Dendritic cell treated with granulocyte-macrophage colony-stimulating factor and Interleukin-4, amounts not matched to agents 40 ng/mL and 50 ng/mL, for 4 days (primary cell): ENCODE results near the gene DOK4.

Experiments
- H3K27ac Mint-ChIP-seq: one replicate; pipeline ENCODE4 v1.8.0; 2022; ENCODE audit warnings: mild to moderate bottlenecking, mixed read lengths
- H3K27me3 Mint-ChIP-seq: one replicate; pipeline ENCODE4 v1.8.0; 2022; ENCODE audit warnings: mild to moderate bottlenecking, mixed read lengths
- H3K36me3 Mint-ChIP-seq: one replicate; pipeline ENCODE4 v1.8.0; 2022; ENCODE audit warnings: low read depth, mixed read lengths
- H3K4me1 Mint-ChIP-seq: one replicate; pipeline ENCODE4 v1.8.0; 2022; ENCODE audit warnings: low read depth, mixed read lengths
- H3K4me3 Mint-ChIP-seq: one replicate; pipeline ENCODE4 v1.8.0; 2022; ENCODE audit warnings: mild to moderate bottlenecking, moderate library complexity, mixed read lengths
- H3K9me3 Mint-ChIP-seq: one replicate; pipeline ENCODE4 v1.8.0; 2022; ENCODE audit warnings: mixed read lengths
- intact Hi-C: fragments of 100-400 bp; cut with micrococcal nuclease; formaldehyde crosslinking; loops from one replicate; pipeline ENCODE4 v1.15.0; 2022

DOK4 gene

GRCh38 chr16:57482845-57483545 lies 3.3 kb downstream of the DOK4 start:
- Mint-ChIP-seq H3K36me3 (no peaks in the 10 kb centered on the region), H3K27ac (no peak overlapping the region), H3K4me3 (no peak overlapping the region), H3K9me3 (no peaks in the 10 kb centered on the region), H3K27me3 (peaks cover 72% of the 10 kb centered on the region), H3K4me1 (peaks cover 31% of the 10 kb centered on the region)
- intact Hi-C loops, result no loop called here

GRCh38 chr16:57481421-57481820 lies 4.9 kb downstream of the DOK4 start:
- Mint-ChIP-seq H3K27ac (no peak overlapping the region), H3K4me1 (peaks cover 25% of the 10 kb centered on the region), H3K4me3 (no peak overlapping the region), H3K36me3 (no peaks in the 10 kb centered on the region), H3K9me3 (no peaks in the 10 kb centered on the region), H3K27me3 (peaks cover 79% of the 10 kb centered on the region)
- intact Hi-C loops, result no loop called here

DNA sequence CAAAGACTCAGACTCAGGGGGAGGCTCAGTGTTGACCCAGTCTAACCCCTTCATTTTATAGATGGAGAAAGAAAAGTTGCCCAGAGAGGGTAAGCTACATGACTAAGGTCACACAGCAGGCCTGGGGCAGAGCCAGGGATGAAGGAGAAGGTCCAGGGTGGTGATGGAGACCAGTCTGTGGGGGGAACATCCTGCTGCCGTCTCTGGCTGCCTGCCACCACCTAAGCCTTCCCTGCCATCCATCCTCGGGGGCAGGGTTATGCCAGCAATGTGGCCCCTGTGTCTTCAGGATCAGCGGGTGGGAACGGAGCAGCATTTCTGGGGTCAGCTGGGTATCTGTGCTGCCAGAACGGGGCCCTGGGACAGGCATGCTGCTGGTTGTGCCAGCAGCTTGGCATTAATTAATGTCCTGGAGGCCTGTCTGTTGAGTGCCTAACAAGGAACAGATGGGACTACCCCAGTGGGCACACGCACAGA lies 5.5 kb downstream of the DOK4 start:
- Mint-ChIP-seq H3K4me3 (no peak overlapping the region), H3K9me3 (no peaks in the 10 kb centered on the region), H3K27me3 (peaks cover 83% of the 10 kb centered on the region), H3K27ac (no peak overlapping the region), H3K36me3 (no peaks in the 10 kb centered on the region), H3K4me1 (peaks cover 24% of the 10 kb centered on the region)
- intact Hi-C loops, result no loop called here

DNA sequence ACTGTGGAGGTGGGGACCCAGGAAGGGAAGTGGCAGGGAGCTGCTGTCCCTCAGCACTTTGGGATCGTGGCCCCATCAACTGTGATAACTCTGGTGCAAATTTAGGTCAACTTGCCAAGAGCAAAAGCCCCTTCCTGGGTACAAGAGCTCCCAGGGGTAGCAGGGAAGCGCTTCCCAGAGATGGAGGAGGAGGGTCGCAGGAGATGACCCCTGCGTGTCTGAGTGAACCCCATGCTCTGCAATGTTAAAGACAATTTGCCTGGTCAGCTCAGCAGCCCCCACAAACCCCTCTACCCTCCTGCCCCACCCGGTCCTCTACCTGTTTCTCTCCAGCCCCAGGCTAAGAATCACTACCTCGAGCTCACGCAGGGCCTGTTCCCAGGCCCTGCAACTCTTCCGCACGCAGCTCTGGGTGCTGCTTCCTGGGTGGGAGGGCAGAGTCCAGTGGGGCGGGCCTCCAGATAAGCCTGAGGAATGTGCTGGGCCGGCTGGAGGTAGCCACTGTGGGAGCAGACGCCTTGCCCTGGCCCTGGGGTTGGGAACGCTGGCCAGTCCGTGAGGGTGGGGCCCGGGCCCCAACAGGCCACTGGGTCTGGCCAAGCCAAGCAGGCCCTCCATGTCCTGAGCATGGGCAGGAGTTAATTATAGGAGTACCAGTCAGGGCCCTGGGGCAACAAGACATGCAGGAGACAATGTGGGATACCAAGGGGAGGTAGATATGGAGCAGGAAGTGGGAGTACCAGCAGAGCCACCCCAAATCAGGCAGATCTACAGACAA lies 6.1 kb downstream of the DOK4 start:
- Mint-ChIP-seq H3K27me3 (peaks cover 82% of the 10 kb centered on the region), H3K4me3 (no peak overlapping the region), H3K9me3 (no peaks in the 10 kb centered on the region), H3K4me1 (peaks cover 21% of the 10 kb centered on the region), H3K27ac (no peak overlapping the region), H3K36me3 (no peaks in the 10 kb centered on the region)
- intact Hi-C loops, result no loop called here

- peak overlapping the region; percentile 4 for H3K4me3 Mint-ChIP-seq
- peaks cover 20% of the 10 kb centered on the region for H3K4me1 Mint-ChIP-seq
- intact Hi-C loops, result no loop called here
- no peak overlapping the region for H3K27ac Mint-ChIP-seq
- H3K9me3 Mint-ChIP-seq, result no peaks in the 10 kb centered on the region
- peaks cover 80% of the 10 kb centered on the region for H3K27me3 Mint-ChIP-seq
- no peaks in the 10 kb centered on the region for H3K36me3 Mint-ChIP-seq
These were observed 6.9 kb downstream of the DOK4 start for GRCh38 chr16:57479205-57479975.

DNA sequence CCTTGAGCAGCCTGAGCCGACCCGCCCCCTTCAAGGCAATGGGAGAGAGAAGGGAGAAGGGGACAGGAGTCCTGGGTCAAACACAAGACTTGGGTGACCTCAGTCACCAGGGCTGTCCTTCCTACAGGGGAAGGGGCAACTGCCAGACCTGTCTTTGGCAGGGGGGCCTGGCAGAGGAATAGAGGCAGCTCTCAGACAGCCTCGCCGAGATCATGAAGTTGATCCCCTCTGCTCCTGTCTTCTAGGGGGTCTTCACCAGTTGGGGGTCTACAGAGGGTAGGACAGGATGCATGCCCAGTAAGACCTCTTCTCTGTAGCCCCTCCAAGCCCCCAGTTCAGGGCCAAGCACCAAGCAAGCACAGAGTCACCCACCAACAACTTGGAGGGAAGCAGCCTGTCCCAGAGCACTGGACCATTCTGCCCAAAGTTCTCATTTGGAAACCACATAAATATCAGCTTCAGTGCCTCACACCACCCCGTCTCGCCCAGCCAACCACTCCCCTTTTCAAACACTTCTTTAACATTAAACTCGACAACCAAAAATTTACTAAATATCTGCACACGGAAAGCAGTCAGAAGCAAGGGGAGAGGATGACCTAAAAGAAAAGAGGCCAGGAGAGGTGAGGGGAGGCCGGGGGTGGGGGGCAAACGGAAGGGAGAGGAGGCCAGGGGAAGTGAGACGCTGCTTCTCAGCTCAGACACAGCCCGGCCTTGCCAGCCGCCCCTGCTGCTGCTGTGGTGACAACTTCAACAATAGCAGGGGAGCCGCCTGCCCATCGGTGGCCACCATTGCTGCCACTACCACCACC lies 7.7 kb downstream of the DOK4 start:
- Mint-ChIP-seq H3K4me3 (no peak overlapping the region), H3K27me3 (peaks cover 74% of the 10 kb centered on the region), H3K27ac (no peak overlapping the region), H3K4me1 (peaks cover 20% of the 10 kb centered on the region), H3K36me3 (no peaks in the 10 kb centered on the region), H3K9me3 (no peaks in the 10 kb centered on the region)
- intact Hi-C loops, result no loop called here

DNA sequence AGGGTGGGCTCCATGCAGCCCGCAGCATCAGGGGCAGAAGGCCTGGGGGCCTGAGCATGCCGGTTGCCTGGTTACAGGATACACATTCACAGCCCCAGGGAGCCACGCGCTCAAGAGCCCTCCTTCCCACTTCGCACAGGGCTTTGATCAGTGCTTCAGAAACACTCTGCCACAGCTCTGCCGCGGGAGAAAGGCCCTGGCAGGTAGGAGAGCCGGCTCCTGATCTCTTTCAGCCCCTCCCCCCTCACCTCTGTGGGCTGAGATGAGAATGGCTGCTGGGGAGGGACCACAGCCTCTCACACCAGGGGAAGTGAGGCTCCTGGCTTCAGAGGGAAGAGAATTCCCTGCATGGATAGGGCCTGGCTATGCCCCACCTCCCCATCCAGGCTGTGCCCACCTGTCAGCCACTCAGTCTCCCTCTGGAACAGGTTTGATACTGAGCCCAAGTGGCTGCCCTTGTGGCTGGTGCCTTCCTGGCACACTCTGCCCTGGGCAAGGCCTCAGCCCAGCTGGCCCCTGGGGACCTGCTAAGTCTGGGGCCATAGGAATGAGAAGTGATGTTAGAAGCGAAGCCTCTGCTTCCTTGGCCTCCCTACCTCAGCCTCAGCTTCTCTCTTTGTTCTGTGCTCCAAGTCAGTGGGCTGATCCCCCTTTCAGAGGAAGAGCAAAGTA lies 8.6 kb downstream of the DOK4 start:
- no peaks in the 10 kb centered on the region for H3K9me3 Mint-ChIP-seq
- no peak overlapping the region for H3K27ac Mint-ChIP-seq
- no peak overlapping the region for H3K4me3 Mint-ChIP-seq
- peaks cover 24% of the 10 kb centered on the region for H3K4me1 Mint-ChIP-seq
- H3K36me3 Mint-ChIP-seq, result no peaks in the 10 kb centered on the region
- peaks cover 74% of the 10 kb centered on the region for H3K27me3 Mint-ChIP-seq
- intact Hi-C loops, result no loop called here

DNA sequence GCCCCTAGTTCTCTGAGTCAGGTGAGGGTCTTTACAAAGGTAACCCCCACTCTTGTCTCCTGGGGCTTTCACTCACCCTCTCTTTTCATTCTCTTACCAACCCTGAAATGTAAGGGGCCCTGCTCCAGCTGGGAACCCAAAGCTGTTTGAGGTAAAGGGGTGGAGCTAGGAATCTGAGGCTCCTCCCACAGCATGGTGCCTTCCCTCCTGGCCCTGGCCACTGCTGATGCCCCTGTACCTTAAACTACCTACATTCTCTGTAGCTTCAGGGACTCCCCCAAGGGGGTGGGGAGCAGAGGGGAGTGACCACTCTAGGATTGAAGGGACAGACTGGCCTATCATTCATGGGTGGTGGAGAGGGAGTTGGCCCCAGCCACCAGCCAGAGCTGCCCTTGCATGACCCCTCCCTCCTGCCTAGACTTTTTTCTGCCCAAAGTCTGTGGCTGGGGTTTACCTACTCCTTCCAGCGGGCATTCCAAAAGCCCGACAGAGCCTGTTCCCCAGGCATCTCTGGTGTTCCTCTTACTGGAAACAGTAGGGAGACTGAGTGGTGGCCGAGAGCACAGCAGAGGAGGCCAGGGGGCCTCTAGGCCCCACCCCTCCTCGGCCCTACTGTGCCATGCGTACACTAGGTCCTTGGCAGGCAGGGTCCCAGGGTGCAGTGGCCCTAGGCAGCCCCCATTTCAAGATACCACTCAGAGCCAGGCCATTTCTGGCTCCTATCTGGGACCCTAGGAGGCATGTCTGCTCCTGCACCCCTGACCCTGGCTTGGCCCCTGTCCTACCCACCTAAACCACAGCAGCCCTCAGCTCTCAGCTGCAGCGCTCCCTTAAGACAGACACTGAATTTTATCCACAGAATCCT lies 9.5 kb downstream of the DOK4 start:
- peaks cover 8% of the 10 kb centered on the region for H3K36me3 Mint-ChIP-seq
- no peak overlapping the region for H3K27ac Mint-ChIP-seq
- H3K4me1 Mint-ChIP-seq, result peaks cover 33% of the 10 kb centered on the region
- H3K9me3 Mint-ChIP-seq, result no peaks in the 10 kb centered on the region
- intact Hi-C loops, result no loop called here
- peaks cover 67% of the 10 kb centered on the region for H3K27me3 Mint-ChIP-seq
- no peak overlapping the region for H3K4me3 Mint-ChIP-seq

GRCh38 chr16:57475711-57476339 lies 10.5 kb downstream of the DOK4 start:
- Mint-ChIP-seq H3K27me3 (peaks cover 59% of the 10 kb centered on the region), H3K9me3 (no peaks in the 10 kb centered on the region), H3K36me3 (peaks cover 17% of the 10 kb centered on the region), H3K4me3 (no peak overlapping the region), H3K27ac (no peak overlapping the region), H3K4me1 (peaks cover 41% of the 10 kb centered on the region)
- intact Hi-C loops, result no loop called here

DNA sequence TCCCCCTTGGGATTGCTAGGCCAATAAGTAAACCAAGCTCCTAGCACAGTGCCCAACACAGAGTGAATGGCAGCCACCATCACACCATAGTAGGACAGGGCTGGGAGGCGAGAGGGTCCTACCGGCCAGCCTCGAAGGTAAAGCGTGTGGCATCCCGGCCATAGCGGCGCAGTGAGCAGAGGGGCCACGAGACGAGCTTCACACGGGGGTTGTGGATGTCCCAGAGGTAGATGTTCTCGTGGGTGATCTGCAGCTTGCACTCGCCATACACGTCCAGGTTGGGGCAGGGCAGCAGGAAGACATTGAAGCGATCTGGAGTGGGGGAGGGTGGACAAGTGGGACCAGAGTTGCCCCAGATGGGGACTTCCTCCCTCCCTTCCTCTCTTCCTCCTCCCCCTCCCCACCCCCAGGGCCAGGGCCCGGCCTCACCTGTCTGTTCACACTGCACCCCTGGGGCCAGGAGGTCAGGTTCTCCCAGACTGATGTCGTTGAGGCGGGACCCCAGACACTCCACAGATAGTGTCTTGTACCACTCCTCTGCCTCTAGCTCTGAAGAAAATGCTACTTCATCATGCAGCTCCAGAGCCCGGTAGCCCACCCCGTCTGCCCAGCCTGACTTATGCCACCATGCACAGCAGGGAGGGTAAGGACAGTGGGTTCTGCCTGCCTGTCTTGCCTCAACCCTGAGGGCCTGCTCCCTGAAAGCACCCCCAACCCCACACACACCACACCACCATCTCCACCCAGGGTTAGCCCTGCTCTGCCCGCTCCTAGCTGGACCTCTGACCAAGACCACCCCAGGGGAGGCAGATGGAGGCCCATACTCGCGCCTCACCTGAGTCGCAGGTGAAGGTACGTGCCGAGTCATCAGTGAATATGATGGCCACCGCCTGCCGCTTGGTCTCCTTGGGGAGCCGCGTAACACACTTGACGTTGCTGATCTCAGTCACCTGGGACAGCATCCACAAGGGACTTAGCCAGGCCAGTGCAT lies 11.3 kb downstream of the DOK4 start:
- intact Hi-C loops, result no loop called here
- Mint-ChIP-seq H3K4me3 (no peak overlapping the region), H3K4me1 (peaks cover 50% of the 10 kb centered on the region), H3K27me3 (peaks cover 50% of the 10 kb centered on the region), H3K9me3 (no peaks in the 10 kb centered on the region), H3K36me3 (peaks cover 26% of the 10 kb centered on the region), H3K27ac (no peak overlapping the region)

GRCh38 chr16:57473906-57474305 lies 12.4 kb downstream of the DOK4 start:
- intact Hi-C loops, result no loop called here
- no peak overlapping the region for H3K4me3 Mint-ChIP-seq
- peaks cover 50% of the 10 kb centered on the region for H3K4me1 Mint-ChIP-seq
- no peak overlapping the region for H3K27ac Mint-ChIP-seq
- H3K36me3 Mint-ChIP-seq, result peaks cover 36% of the 10 kb centered on the region
- H3K9me3 Mint-ChIP-seq, result no peaks in the 10 kb centered on the region
- H3K27me3 Mint-ChIP-seq, result peaks cover 40% of the 10 kb centered on the region
